ENCODE measurements around the gene PPBP.

PPBP gene

DNA sequence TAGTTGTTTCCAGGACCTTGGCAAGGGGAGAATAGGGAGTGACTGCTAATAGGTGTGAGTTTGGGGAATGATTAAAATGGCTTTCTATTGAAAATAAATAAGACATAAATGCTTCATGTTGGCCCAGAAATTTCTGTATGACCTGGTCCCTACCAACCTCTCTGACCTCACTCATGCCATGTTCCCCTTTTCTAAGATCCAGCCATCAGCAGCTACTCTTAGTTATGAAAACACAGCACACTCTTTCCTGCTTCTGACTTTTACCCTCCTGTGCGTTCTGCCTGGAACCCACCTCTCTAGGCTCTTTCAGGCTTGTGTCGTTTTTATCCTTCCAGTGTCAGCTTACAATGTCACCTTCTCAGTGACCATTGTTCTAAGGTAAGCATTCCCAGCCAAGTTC is 25.3 kb upstream of the PPBP start:
- no peak overlapping the region for H3K27ac ChIP-seq

DNA sequence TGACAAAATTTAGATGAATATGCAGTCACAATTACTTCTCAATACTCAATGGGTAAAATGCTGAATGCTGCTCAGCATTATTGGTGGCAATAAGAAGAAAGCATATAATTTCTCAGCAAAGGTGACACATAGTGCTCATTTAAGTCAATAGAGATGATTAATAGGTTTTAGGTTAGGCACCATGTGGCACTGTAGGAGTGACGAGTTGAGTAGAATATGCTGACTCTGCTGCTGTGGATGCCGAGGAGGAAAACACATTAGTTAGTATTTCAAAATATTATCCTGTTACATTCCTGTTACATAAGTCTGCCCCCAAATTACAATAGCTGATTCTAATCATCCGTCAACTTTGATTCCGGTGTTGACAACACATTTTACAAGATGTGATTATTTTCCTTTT is 24.1 kb upstream of the PPBP start:
- no peak overlapping the region for H3K27ac ChIP-seq
- no peak for TF ChIP-seq CTCF (conservative IDR thresholded peaks at IDR 0.05)

More for the DNA sequence above, 25.3 kb upstream of the PPBP start:
- TF ChIP-seq CTCF (conservative IDR thresholded peaks at IDR 0.05): no peak

DNA sequence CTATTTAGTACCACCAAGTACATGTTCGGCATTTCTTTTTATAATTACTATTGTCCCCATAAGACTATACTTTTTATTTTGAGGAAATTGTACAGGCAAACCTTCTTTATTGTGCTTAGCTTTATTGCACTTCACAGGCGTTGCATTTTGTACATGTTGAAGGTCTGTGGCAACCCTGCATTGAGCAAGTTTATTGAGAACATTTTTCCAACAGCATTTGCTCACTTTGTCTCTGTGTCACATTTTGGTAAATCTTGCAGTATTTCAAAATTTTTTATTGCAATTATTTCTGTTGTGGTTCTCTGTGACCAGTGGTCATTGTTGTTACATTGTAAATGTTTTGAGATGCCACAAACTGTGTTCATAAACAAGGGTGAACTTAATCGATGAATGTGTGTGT is 21.3 kb upstream of the PPBP start:
- no peak for TF ChIP-seq CTCF (conservative IDR thresholded peaks at IDR 0.05)

DNA sequence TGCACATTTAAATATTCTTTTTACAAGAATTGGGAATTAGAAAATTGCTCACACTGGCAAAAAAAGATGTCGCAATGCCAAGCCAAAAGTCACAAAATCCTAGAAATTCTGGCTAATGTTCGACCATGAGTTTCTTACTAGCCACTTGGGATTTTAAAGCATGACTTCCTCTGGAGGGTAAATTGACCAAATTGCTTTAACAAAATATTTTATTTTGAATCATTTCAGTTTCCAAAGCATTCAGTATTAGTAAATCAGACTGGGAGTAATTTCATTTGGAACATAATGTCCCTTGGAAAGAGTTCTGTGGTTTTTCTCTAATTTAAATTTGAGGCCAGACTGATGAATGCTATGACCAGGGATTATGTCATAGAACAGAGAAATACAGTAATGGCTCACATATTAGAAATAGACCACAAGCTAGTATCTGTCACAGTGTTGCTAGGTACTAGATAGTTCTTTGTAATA is 18.1 kb upstream of the PPBP start:
- H3K27ac ChIP-seq: no peak overlapping the region
- TF ChIP-seq CTCF (conservative IDR thresholded peaks at IDR 0.05): no peak

More for the DNA sequence above, 21.3 kb upstream of the PPBP start:
- H3K27ac ChIP-seq: no peak overlapping the region

- TF ChIP-seq CTCF (conservative IDR thresholded peaks at IDR 0.05): no peak
- H3K27ac ChIP-seq: no peak overlapping the region
Measured at GRCh38 chr4:74005528-74005927, 17.5 kb upstream of the PPBP start.

- H3K27ac ChIP-seq: no peak overlapping the region
- TF ChIP-seq CTCF (conservative IDR thresholded peaks at IDR 0.05): no peak
Measured at GRCh38 chr4:74004668-74005067, 16.7 kb upstream of the PPBP start.

DNA sequence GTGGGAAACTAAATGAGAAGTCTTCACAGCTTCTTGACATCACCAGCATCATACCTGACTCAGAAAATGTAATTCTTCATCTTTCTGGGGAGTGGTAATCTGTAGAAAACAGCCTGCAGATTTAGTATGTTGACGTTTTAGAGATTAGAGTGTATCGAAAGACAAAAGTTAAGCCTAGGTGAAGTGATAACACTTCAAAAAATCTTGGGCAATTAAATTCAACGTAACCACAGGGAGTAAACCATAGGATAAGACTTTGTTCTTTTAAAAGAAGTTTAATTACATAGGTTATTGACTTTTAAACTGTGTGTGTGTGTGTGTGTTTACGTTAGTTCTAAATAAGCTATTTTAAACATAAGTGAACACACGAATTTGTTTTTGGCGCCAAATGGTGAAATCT is 12.3 kb upstream of the PPBP start:
- TF ChIP-seq CTCF (conservative IDR thresholded peaks at IDR 0.05): no peak
- no peak overlapping the region for H3K27ac ChIP-seq
